ENCODE measurements around the gene COX7A1. TPM values are rescaled to one million over a fixed set of nuclear protein-coding genes. Genes with fewer than 3 reads are reported as not detected.
A peak's percentile ranks its signal among the peaks of the same experiment; 100 is the strongest.

The COX7A1 gene
- total and polyA plus RNA-seq, 10 of the 15 experiments (the other 5 are each of a cell fraction or from before 2014, with no cell fraction given) = not detected

DNA sequence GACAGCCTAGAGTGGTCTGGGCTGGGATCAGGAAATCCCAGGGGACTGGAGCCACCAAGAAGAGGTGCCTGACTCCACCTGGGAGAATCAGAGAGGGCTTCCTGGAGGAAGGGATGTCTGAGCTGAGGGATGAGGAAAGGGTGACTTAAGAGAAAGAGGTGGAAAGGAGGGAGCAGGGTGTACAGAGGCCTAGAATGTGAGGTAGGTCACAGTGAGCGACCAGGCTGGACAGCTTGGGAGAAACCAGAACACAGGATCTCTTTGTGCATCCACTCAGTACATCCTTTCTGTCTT lies 36.0 kb downstream of the COX7A1 start:
- no peaks in the 10 kb centered on the region for H3K27me3 ChIP-seq (replicated peaks in 1 of 2; ENCODE audit: control insufficient read depth in 2 of 2, insufficient read depth in 2 of 2, low read length in 1 of 2)
- H3K4me2 ChIP-seq (ENCODE audit: control insufficient read depth, insufficient read depth) = peak overlapping the region; percentile 94
- peaks cover 9% of the 10 kb centered on the region for H3K4me1 ChIP-seq (ENCODE audit: control insufficient read depth, insufficient read depth, low read length)
- TF ChIP-seq YBX1 (IDR thresholded peaks at IDR 0.05) = no peak
- no peak for TF ChIP-seq ETV6 (conservative IDR thresholded peaks at IDR 0.05 in 1 of 2, IDR thresholded peaks at IDR 0.05 in 1 of 2; ENCODE audit: borderline replicate concordance in 1 of 2, low read depth in 1 of 2)
- TF ChIP-seq MEF2B (IDR thresholded peaks at IDR 0.05; ENCODE audit: partially characterized antibody, poor library complexity, severe bottlenecking) = peak; percentile 40
- no peak for TF ChIP-seq HDAC6 (IDR thresholded peaks at IDR 0.05; ENCODE audit: unreplicated experiment)
- no peak for TF ChIP-seq SREBF1 (IDR thresholded peaks at IDR 0.05; ENCODE audit: low read length)
- no peak for TF ChIP-seq POLR2AphosphoS2 (IDR thresholded peaks at IDR 0.05; ENCODE audit: low read depth, low read length)
- no peak for TF ChIP-seq SMC3 (IDR thresholded peaks at IDR 0.05; ENCODE audit: borderline replicate concordance, low read length)
- peaks cover 24% of the 10 kb centered on the region for H3K79me2 ChIP-seq (ENCODE audit: control insufficient read depth, insufficient read depth, low read length)
- CTCF ChIA-PET = interaction anchor here (0.6 to 2.9 kb wide), 3 partner anchors 9 to 22 kb away, joined by 3 to 10 read pairs (median 3); no protein-coding TSS in a partner anchor
- no peak overlapping the region; the same call in 1 of the 2 replicates for H2AFZ ChIP-seq (ENCODE audit: control insufficient read depth, low read depth, low read length)
- H3K27ac ChIP-seq (ENCODE audit: control insufficient read depth, insufficient read depth) = peak overlapping the region; percentile 27; the same call in 1 of the 2 replicates
- RAD21 ChIA-PET (ENCODE audit: unreplicated experiment) = interaction anchor here (1.9 kb wide), 1 partner anchor 55 kb away, joined by 5 read pairs; no protein-coding TSS in a partner anchor
- H3K36me3 ChIP-seq (ENCODE audit: control insufficient read depth in 2 of 2, insufficient read depth in 2 of 2, low read length in 1 of 2) = peaks cover 4 to 7% of the 10 kb centered on the region in 2 experiments
- DNase-seq (ENCODE audit: low read depth, low spot score) (no peak), FAIRE-seq (no peak), ATAC-seq (no peak)
- H4K20me1 ChIP-seq (ENCODE audit: control insufficient read depth, insufficient read depth) = no peaks in the 10 kb centered on the region
- WGBS (ENCODE audit: insufficient coverage, insufficient replicate concordance, low lambda C conversion rate, missing lambda C conversion rate) = 78% methylated on average over 1 of the region's 1 CpG
- intact Hi-C loops (cut with micrococcal nuclease; ENCODE audit: unreplicated experiment) = loop anchor here (10.0 kb wide), 1 partner anchor 1259 kb away; the partner anchor contains the start of gene ZNF527
- H3K9me3 ChIP-seq (replicated peaks; ENCODE audit: control insufficient read depth, insufficient read depth, low read length) = no peaks in the 10 kb centered on the region
- POLR2A ChIA-PET = interaction anchor here (0.6 to 1.1 kb wide), 2 partner anchors 9 to 17 kb away, joined by 4 read pairs; no protein-coding TSS in a partner anchor
- peak overlapping the region; percentile 84 for H3K4me3 ChIP-seq
- in situ Hi-C loops (cut with MboI) = loop anchor here (10.0 kb wide), 1 partner anchor 369 kb away; the partner anchor contains the start of gene ZNF566
- BruUV-seq (replicated peaks) = no TSS peak
- SMC1A ChIA-PET (ENCODE audit: uncharacterized antibody, unreplicated experiment) = interaction anchor here (2.4 to 2.9 kb wide), 2 partner anchors 11 to 99 kb away, joined by 11 to 12 read pairs; partner anchors contain the start of genes ZNF146 and ZNF565
- H3K9ac ChIP-seq (ENCODE audit: control insufficient read depth, insufficient read depth, low read length) = peak overlapping the region; percentile 73

Data from GM12878 (cell line).